GM19324 (cell line): ENCODE measurements around the gene AIRE.
"Not testable (repeated sequence)": the region's sequence is repeated elsewhere in the genome, so short reads cannot be mapped to it uniquely, and the experiment has no call there.

ENCODE experiments used
- ATAC-seq: cut with Tn5 transposase; IDR thresholded peaks from one replicate; pipeline ENCODE4 v1.9.1; 2021; ENCODE audit warnings: mild to moderate bottlenecking, moderate library complexity; ENCODE audit not compliant: unreplicated experiment, low FRiP score

Gene AIRE

DNA sequence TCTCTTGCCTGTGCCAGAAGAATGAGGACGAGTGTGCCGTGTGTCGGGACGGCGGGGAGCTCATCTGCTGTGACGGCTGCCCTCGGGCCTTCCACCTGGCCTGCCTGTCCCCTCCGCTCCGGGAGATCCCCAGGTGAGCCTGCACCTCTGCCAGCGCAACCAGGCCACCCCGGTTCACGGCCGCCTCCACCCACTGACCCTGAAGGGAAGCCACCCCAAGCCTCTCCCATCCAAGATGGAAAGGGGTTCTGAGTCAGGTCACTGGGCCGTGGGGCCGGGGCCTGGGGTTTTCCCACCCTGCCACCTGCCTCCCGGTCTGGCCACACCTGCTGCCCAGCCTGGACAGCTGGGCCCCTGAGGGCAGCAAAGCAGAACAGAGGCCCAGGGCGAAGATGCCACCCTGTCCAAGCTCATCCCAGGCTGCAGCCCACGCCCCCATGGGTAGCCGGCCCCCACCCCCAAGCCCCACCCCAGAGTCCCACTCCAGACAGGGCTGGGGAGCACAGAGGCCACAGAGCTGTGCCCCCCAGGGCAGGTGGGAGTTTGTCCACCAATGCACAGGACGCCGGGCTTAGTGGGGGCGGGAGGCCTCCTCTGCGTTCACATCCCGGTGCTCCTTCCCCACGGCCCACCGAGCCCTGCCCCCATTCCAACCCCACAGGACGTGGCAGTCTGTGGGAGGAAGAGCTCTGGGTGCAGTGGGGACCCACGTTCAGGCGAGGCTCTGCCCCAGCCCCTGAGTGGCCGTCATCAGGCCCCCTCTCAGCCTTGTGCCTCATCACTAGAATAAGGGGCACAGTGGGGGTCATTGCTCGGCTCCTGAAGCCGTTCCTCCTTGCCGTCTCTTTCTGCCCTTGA, 5.6 kb downstream of the AIRE start:
- ATAC-seq = no peak

DNA sequence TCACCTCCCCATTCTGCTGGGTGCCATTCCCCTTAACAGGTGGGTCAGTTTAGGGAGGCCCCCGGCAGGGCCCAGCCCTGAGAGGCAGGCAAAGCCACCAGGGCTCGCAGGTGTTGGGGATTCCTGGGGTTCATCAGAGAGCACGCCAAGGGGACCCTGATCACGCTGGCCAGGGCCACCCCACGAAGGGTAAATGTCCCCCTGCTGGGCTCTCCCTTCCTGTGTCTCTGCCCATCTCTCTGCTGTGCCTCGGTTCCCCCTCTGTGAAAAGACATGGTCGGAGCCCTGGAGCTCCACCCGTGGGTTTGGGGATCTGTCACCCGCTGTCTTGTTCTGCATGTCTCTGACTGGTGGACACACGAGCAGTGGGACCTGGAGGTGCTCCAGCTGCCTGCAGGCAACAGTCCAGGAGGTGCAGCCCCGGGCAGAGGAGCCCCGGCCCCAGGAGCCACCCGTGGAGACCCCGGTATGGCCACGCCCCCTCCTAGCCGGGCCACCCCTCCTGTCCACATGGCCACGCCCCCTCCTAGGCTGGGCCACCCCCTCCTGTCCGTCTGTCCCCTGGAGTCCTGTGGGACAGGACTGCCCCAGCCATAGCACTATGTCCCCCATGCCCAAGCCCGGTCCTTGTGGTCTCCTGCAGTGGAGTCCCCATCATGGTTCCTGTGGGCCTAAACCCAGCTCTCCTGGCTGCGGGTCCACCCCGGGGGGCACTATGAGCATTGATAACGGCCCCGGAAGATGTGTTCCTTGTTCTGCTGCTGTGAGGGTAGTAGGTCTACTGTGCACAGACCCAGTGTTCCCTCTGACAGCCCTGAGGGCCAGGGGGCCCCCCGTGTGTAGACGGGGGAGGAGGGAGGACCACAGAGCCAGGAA, 6.5 kb downstream of the AIRE start:
- no peak for ATAC-seq

- no peak for ATAC-seq
These were observed 7.1 kb downstream of the AIRE start for GRCh38 chr21:44292812-44293195.

- no peak for ATAC-seq
These were observed 8.0 kb downstream of the AIRE start for GRCh38 chr21:44293551-44294231.

- ATAC-seq = no peak
These were observed 8.9 kb downstream of the AIRE start for GRCh38 chr21:44294391-44295162.

- ATAC-seq = no peak
These were observed 9.5 kb downstream of the AIRE start for GRCh38 chr21:44295163-44295573.

- no peak for ATAC-seq
These were observed 10.0 kb downstream of the AIRE start for GRCh38 chr21:44295646-44296045.

- ATAC-seq = no peak
These were observed 10.4 kb downstream of the AIRE start for GRCh38 chr21:44296103-44296519.

- ATAC-seq = no peak
These were observed 11.2 kb downstream of the AIRE start for GRCh38 chr21:44296916-44297315.

GRCh38 chr21:44297525-44298290, 12.0 kb downstream of the AIRE start:
- ATAC-seq = no peak

- ATAC-seq = no peak
These were observed 12.6 kb downstream of the AIRE start for GRCh38 chr21:44298301-44298700.

DNA sequence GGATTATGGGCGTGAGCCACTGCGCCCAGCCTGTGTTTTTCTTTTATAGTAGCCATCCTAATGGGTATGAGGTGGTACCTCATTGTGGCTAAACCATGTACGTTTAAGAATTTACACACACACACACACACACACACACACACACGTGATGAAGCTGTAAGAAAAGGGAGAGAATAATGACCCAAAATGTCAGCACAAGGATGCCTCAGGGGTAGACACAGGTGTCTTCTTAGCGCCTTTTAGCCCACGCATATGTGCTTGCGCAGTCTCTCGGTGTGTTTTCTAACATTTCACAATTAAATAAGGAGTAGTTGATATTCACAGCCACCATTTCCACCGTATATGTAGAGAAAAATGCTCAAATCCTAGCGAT, 13.4 kb downstream of the AIRE start:
- ATAC-seq = no peak

GRCh38 chr21:44299458-44300261, 14.0 kb downstream of the AIRE start, which contains the start of gene PFKL:
Gene PFKL (plus strand): TSS chr21:44300053. CDS start chr21:44300106, 53 bp downstream.
- ATAC-seq = peak; percentile 66

GRCh38 chr21:44300262-44300959, 14.7 kb downstream of the AIRE start:
- peak; percentile 45 for ATAC-seq

GRCh38 chr21:44301141-44301540, 15.5 kb downstream of the AIRE start:
- ATAC-seq = no peak

GRCh38 chr21:44301961-44302406, 16.3 kb downstream of the AIRE start:
- no peak for ATAC-seq

DNA sequence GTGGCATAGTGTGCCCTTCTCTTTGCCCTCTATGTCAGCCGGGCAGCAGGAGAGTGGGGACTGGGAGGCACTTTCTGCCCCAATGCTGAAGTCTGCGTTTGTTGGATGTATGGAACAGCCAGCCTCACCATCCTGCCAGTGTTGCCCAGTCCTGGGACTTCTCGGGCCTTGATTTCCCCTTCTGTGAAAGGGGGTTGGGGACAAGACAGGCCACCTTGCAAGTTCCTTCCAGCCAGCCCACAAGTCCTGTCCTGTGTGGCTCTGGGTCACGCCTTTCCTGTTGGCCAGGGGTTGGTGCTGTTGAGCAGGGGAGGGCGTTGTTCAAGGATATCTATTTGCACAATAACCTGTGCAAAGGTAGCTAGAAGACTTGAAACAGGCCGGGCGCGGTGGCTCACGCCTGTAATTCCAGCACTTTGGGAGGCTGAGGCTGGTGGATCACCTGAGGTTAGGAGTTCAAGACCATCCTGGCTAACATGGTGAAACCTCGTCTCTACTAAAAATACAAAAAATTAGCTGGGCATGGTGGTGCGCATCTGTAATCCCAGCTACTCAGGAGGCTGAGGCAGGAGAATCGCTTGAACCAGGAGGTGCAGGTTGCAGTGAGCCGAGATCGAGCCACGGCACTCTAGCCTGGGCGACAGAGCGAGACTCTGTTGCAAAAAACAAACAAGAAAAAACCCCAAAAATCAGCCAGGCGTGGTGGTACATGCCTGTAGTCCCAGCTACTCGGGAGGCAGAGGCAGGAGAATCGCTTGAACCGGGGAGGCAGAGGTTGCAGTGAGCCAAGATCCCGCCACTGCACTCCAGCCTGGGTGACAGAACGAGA, 17.1 kb downstream of the AIRE start:
- not testable (repeated sequence) for ATAC-seq
